OCI-LY1 (cell line): ENCODE measurements around the gene MYADM.

Experiments
- H2AFZ ChIP-seq: fragments of 200-600 bp; sonication (generic), shearing (Covaris generic); 2 replicates; pipeline ENCODE4 v1.6.0; 2014; ENCODE audit warnings: antibody characterized with exemption, mild to moderate bottlenecking, low read length
- H3F3A ChIP-seq: fragments of 200-600 bp; sonication (generic), shearing (Covaris generic); 2 replicates; pipeline ENCODE4 v1.6.0; 2014; ENCODE audit warnings: mild to moderate bottlenecking, antibody characterized with exemption, low read length, moderate library complexity; ENCODE audit not compliant: insufficient read depth
- H3K27ac ChIP-seq: fragments of 200-600 bp; sonication (generic); 2 replicates; pipeline ENCODE4 v1.5.1; 2014; ENCODE audit warnings: low read length, mixed run types, mild to moderate bottlenecking, low read depth; ENCODE audit not compliant: poor library complexity, severe bottlenecking
- H3K27me3 ChIP-seq: fragments of 200-600 bp; sonication (generic); 2 replicates; pipeline ENCODE4 v1.6.0; 2014; ENCODE audit warnings: antibody characterized with exemption, mild to moderate bottlenecking, low read length, moderate library complexity; ENCODE audit not compliant: insufficient read depth
- H3K36me3 ChIP-seq: fragments of 200-600 bp; sonication (generic); 2 replicates; pipeline ENCODE4 v1.6.1; 2014; ENCODE audit warnings: mild to moderate bottlenecking, antibody characterized with exemption, low read length, moderate library complexity, mixed read lengths; ENCODE audit not compliant: insufficient read depth
- H3K4me1 ChIP-seq: fragments of 200-600 bp; sonication (generic); 2 replicates; pipeline ENCODE4 v1.5.1; 2014; ENCODE audit warnings: mild to moderate bottlenecking, low read length, moderate library complexity; ENCODE audit not compliant: insufficient read depth, severe bottlenecking
- H3K4me2 ChIP-seq: fragments of 200-600 bp; sonication (generic), shearing (Covaris generic); 2 replicates; pipeline ENCODE4 v1.6.1; 2014; ENCODE audit warnings: low read length
- H3K4me3 ChIP-seq: fragments of 200-600 bp; sonication (generic); 2 replicates; pipeline ENCODE4 v1.5.1; 2014; ENCODE audit warnings: low read length, low read depth, mild to moderate bottlenecking, mixed read lengths; ENCODE audit not compliant: poor library complexity, severe bottlenecking
- H3K79me2 ChIP-seq: fragments of 200-600 bp; shearing (Covaris generic); 2 replicates; pipeline ENCODE4 v1.6.1; 2016; ENCODE audit warnings: mixed run types, low read length, mixed read lengths; ENCODE audit not compliant: insufficient read depth
- H3K9ac ChIP-seq: fragments of 200-600 bp; sonication (generic), shearing (Covaris generic); 2 replicates; pipeline ENCODE4 v1.6.1; 2014; ENCODE audit warnings: mild to moderate bottlenecking, low read length, mixed read lengths
- H3K9me2 ChIP-seq: fragments of 200-600 bp; sonication (generic), shearing (Covaris generic); 2 replicates; pipeline ENCODE4 v1.6.1; 2014; ENCODE audit warnings: low read depth, mild to moderate bottlenecking, low read length, mixed read lengths
- H3K9me3 ChIP-seq: fragments of 200-600 bp; shearing (Covaris generic); 2 replicates; pipeline ENCODE4 v1.6.1; 2014; ENCODE audit warnings: low read length, mixed read lengths
- H4K20me1 ChIP-seq: fragments of 200-600 bp; sonication (generic), shearing (Covaris generic); 2 replicates; pipeline ENCODE4 v1.6.0; 2016; ENCODE audit warnings: mild to moderate bottlenecking, low read length; ENCODE audit not compliant: insufficient read depth
- CTCF ChIP-seq: fragments of 200-600 bp; sonication (generic), shearing (Covaris generic); IDR thresholded peaks from 2 replicates; pipeline ENCODE4 v1.5.1; 2017; ENCODE audit warnings: mild to moderate bottlenecking, antibody characterized with exemption, low read length, moderate library complexity, mixed read lengths
- EZH2 ChIP-seq: fragments of 200-600 bp; sonication (generic), shearing (Covaris generic); IDR thresholded peaks from 2 replicates; pipeline ENCODE4 v1.8.0; 2017; ENCODE audit warnings: borderline replicate concordance, mixed run types, mild to moderate bottlenecking, antibody characterized with exemption, low read length, moderate library complexity, mixed read lengths

The MYADM gene

GRCh38 chr19:53867225-53868090, at the start of gene MYADM:
Gene MYADM, plus strand, starts transcription at chr19:53867883. Its CDS starts 5,647 bp downstream, at chr19:53873530.
- no peak within 1 kb of the TSS for H3K4me3 ChIP-seq
- no peaks in the 10 kb centered on the region for H3K79me2 ChIP-seq
- no peak within 1 kb of the TSS for H3K9ac ChIP-seq
- no peaks in the 10 kb centered on the region for H3K9me2 ChIP-seq
- no peaks in the 10 kb centered on the region for H4K20me1 ChIP-seq
- no peak within 1 kb of the TSS for H2AFZ ChIP-seq
- no peak within 1 kb of the TSS for H3K27ac ChIP-seq
- no peaks in the 10 kb centered on the region for H3K4me1 ChIP-seq
- H3K27me3 ChIP-seq, result no peaks in the 10 kb centered on the region
- H3K9me3 ChIP-seq, result no peaks in the 10 kb centered on the region
- no peak for TF ChIP-seq CTCF
- TF ChIP-seq EZH2, result no peak
- no peaks in the 10 kb centered on the region for H3F3A ChIP-seq
- H3K36me3 ChIP-seq, result no peaks in the 10 kb centered on the region
- no peak within 1 kb of the TSS for H3K4me2 ChIP-seq

GRCh38 chr19:53818756-53819155, 48.9 kb upstream of the MYADM start:
- Histone ChIP-seq H3K79me2 (no peaks in the 10 kb centered on the region), H3K4me1 (no peaks in the 10 kb centered on the region), H4K20me1 (no peaks in the 10 kb centered on the region), H3K27ac (no peak overlapping the region), H3K4me2 (no peak overlapping the region), H3K27me3 (no peaks in the 10 kb centered on the region; the same call in 1 of the 2 replicates), H3F3A (no peaks in the 10 kb centered on the region), H3K4me3 (no peak overlapping the region), H3K9ac (no peak overlapping the region), H3K36me3 (no peaks in the 10 kb centered on the region), H3K9me2 (no peaks in the 10 kb centered on the region), H2AFZ (no peak overlapping the region), H3K9me3 (no peaks in the 10 kb centered on the region)
- TF ChIP-seq CTCF, result no peak
- no peak for TF ChIP-seq EZH2

- Histone ChIP-seq H3F3A (no peaks in the 10 kb centered on the region), H3K9me3 (no peaks in the 10 kb centered on the region), H3K27ac (no peak overlapping the region), H3K4me3 (no peak overlapping the region), H3K9me2 (no peaks in the 10 kb centered on the region), H3K4me2 (no peak overlapping the region), H3K36me3 (no peaks in the 10 kb centered on the region), H3K9ac (no peak overlapping the region), H3K79me2 (no peaks in the 10 kb centered on the region), H2AFZ (no peak overlapping the region), H4K20me1 (no peaks in the 10 kb centered on the region), H3K4me1 (no peaks in the 10 kb centered on the region), H3K27me3 (no peaks in the 10 kb centered on the region; the same call in 1 of the 2 replicates)
- TF ChIP-seq CTCF, result no peak
- TF ChIP-seq EZH2, result no peak
Measured at GRCh38 chr19:53819861-53820260, 47.8 kb upstream of the MYADM start.
